K562 (cell line): ENCODE data around the gene PHLDA3. TPM values are rescaled to one million over a fixed set of nuclear protein-coding genes. Genes with fewer than 3 reads are reported as not detected.

Source experiments
- ATAC-seq: fragments of 200-7000 bp; cut with Tn5 transposase; 3 replicates; pipeline ENCODE4 v1.9.1; 2020; ENCODE audit warnings: moderate library complexity
- BruUV-seq: library from RNA; stranded (reverse); fragments of 400-500 nt; replicated peaks from 2 replicates; lab custom pipeline; 2021; lab: Mats Ljungman, UMichigan
- CTCF ChIA-PET: fragments of 300-600 bp; formaldehyde crosslinking; extraction: SDS; loops from one replicate; lab custom pipeline; 2021; ENCODE audit warnings: low intra/inter-chr PET ratio; lab: Yijun Ruan, JAX
- POLR2A ChIA-PET: fragments of 300-600, 350-650 bp; sonication (Branson Sonifier 250); formaldehyde crosslinking; extraction: SDS; loops from one replicate; lab custom pipeline; 2021; ENCODE audit warnings: antibody characterized with exemption, inconsistent platforms; lab: Yijun Ruan, JAX
- DNase-seq, 4 experiments: peaks; one replicate each; pipeline versions ENCODE4 v3.0.0 to v3.0.0-alpha.2; 2011 to 2018; ENCODE audit warnings: low spot score in 3 of 4, mixed read lengths in 3 of 4; ENCODE audit errors: extremely low read depth in 1 of 4
- FAIRE-seq: peaks from 2 replicates; lab custom pipeline; 2011; peaks lifted over from hg19 to GRCh38; lab: Jason Lieb, UNC
- H2AFZ ChIP-seq: 2 replicates; pipeline ENCODE4 v1.6.0; 2011; ENCODE audit warnings: low read depth, low read length, control low read depth, inconsistent platforms
- H3K27ac ChIP-seq: fragments of 200-600 bp; 3 replicates; pipeline ENCODE4 v1.8.0; 2011; ENCODE audit warnings: low read depth, mild to moderate bottlenecking, control low read depth, inconsistent platforms, low read length, moderate library complexity, mixed read lengths; ENCODE audit errors: extremely low read depth
- H3K27me3 ChIP-seq, 2 experiments: fragments of 300-600 bp in 1 of 2; 2 replicates in 1 of 2; 3 replicates in 1 of 2; pipeline versions ENCODE4 v1.6.0 to v1.8.0; 2011; ENCODE audit warnings: inconsistent platforms in 2 of 2, low read length in 2 of 2, mild to moderate bottlenecking in 1 of 2, mixed read lengths in 1 of 2, moderate library complexity in 1 of 2; ENCODE audit not compliant: control insufficient read depth in 2 of 2, insufficient read depth in 2 of 2
- H3K36me3 ChIP-seq: fragments of 300-600 bp; 3 replicates; pipeline ENCODE4 v1.8.0; 2011; ENCODE audit warnings: mild to moderate bottlenecking, low read length, inconsistent platforms; ENCODE audit not compliant: control insufficient read depth, insufficient read depth
- H3K4me1 ChIP-seq, 2 experiments: fragments of 200-600 bp in 1 of 2; replicated peaks in 1 of 2; 2 replicates in 1 of 2; 3 replicates in 1 of 2; pipeline versions ENCODE4 v1.5.1 to v1.8.0; 2011; ENCODE audit warnings: inconsistent platforms in 2 of 2, low read length in 2 of 2, mild to moderate bottlenecking in 1 of 2, mixed read lengths in 1 of 2, moderate library complexity in 1 of 2; ENCODE audit not compliant: control insufficient read depth in 2 of 2, insufficient read depth in 2 of 2
- H3K4me2 ChIP-seq: 2 replicates; pipeline ENCODE4 v1.6.1; 2011; ENCODE audit warnings: low read length, control low read depth, inconsistent platforms, mixed read lengths; ENCODE audit not compliant: insufficient read depth
- H3K4me3 ChIP-seq: fragments of 200-600 bp; sonication (generic), shearing (Covaris generic); 2 replicates; pipeline ENCODE4 v1.5.1; 2016; ENCODE audit warnings: control low read depth, inconsistent platforms
- H3K79me2 ChIP-seq: fragments of 200-600 bp; 3 replicates; pipeline ENCODE4 v1.8.0; 2011; ENCODE audit warnings: low read length, inconsistent platforms; ENCODE audit not compliant: control insufficient read depth, insufficient read depth
- H3K9ac ChIP-seq, 2 experiments: 2 replicates each; pipeline versions ENCODE4 v1.6.0 to v1.6.1; 2011; ENCODE audit warnings: low read depth in 2 of 2, low read length in 2 of 2, control low read depth in 1 of 2, inconsistent platforms in 1 of 2, mild to moderate bottlenecking in 1 of 2, mixed read lengths in 1 of 2; ENCODE audit not compliant: insufficient read depth in 1 of 2
- H3K9me1 ChIP-seq: one replicate; pipeline ENCODE4 v1.6.0; 2011; ENCODE audit warnings: inconsistent platforms, mild to moderate bottlenecking, low read length, moderate library complexity; ENCODE audit not compliant: control insufficient read depth, insufficient read depth
- H3K9me3 ChIP-seq: replicated peaks from 2 replicates; pipeline ENCODE4 v1.5.1; 2011; ENCODE audit warnings: low read depth, low read length, inconsistent platforms; ENCODE audit not compliant: control insufficient read depth, insufficient read depth
- H4K20me1 ChIP-seq: replicated peaks from 2 replicates; pipeline ENCODE4 v1.6.1; 2011; ENCODE audit warnings: low read length, inconsistent platforms, mixed read lengths; ENCODE audit not compliant: control insufficient read depth, insufficient read depth
- CHCHD3 ChIP-seq: fragments of 250-450 bp; sonication (Bioruptor Pico); IDR thresholded peaks from 2 replicates; pipeline ENCODE4 v2.1.2; 2022; ENCODE audit warnings: mild to moderate bottlenecking
- FOXA1 ChIP-seq: fragments of 450-650 bp; IDR thresholded peaks from 2 replicates; pipeline ENCODE4 v1.6.1; 2016; ENCODE audit warnings: mild to moderate bottlenecking, borderline replicate concordance
- FOXO4 ChIP-seq: fragments of 450-650 bp; formaldehyde crosslinking; IDR thresholded peaks from 2 replicates; pipeline ENCODE4 v1.4.0; 2020; ENCODE audit warnings: mild to moderate bottlenecking, moderate library complexity
- GTF2A2 ChIP-seq: IDR thresholded peaks from 2 replicates; pipeline ENCODE4 v1.6.1; 2016; ENCODE audit warnings: mild to moderate bottlenecking, missing genetic modification characterization, missing compliant biosample characterization
- NCOA4 ChIP-seq: fragments of 450-650 bp; IDR thresholded peaks from 2 replicates; pipeline ENCODE4 v1.6.1; 2018; ENCODE audit warnings: mild to moderate bottlenecking; ENCODE audit not compliant: partially characterized antibody
- POLR2AphosphoS5 ChIP-seq: IDR thresholded peaks from 2 replicates; pipeline ENCODE4 v1.6.1; 2011; ENCODE audit warnings: mild to moderate bottlenecking, low read depth, low read length, moderate library complexity; ENCODE audit not compliant: control insufficient read depth, insufficient read depth
- POLR2H ChIP-seq: IDR thresholded peaks from 2 replicates; pipeline ENCODE4 v1.6.1; 2016; ENCODE audit warnings: missing genetic modification characterization, low read depth, mild to moderate bottlenecking, control low read depth, missing compliant biosample characterization, moderate library complexity
- RHOXF2B ChIP-seq: fragments of 250-450 bp; sonication (Bioruptor Pico); conservative IDR thresholded peaks from 2 replicates; pipeline ENCODE4 v1.5.1; 2021
- RUNX1 ChIP-seq: sonication (generic); IDR thresholded peaks from 2 replicates; pipeline ENCODE4 v1.6.1; 2016; ENCODE audit warnings: antibody characterized with exemption, low read depth
- TFAP4 ChIP-seq: sonication (generic); formaldehyde crosslinking; IDR thresholded peaks from 2 replicates; pipeline ENCODE4 v1.8.0; 2022; ENCODE audit warnings: missing genetic modification reagents, mild to moderate bottlenecking, moderate library complexity, borderline replicate concordance
- UBTF ChIP-seq, 2 experiments: IDR thresholded peaks; 2 replicates each; pipeline ENCODE4 v1.6.1; 2012; ENCODE audit warnings: improper control_type of control experiment in 2 of 2, low read depth in 2 of 2, low read length in 2 of 2, borderline replicate concordance in 1 of 2
- ZBTB5 ChIP-seq: fragments of 450-650 bp; IDR thresholded peaks from 2 replicates; pipeline ENCODE4 v1.6.1; 2017; ENCODE audit warnings: antibody characterized with exemption
- ZNF140 ChIP-seq: fragments of 250-450 bp; sonication (Bioruptor Pico); IDR thresholded peaks from 2 replicates; pipeline ENCODE4 v1.8.0; 2021; ENCODE audit warnings: moderate library complexity, mild to moderate bottlenecking, inconsistent platforms
- WGBS: fragments of 100-300 bp; shearing (Covaris generic); methylation state at CpG from one replicate; pipeline ENCODE4 v1.1.6; 2016; ENCODE audit warnings: low coverage, mixed read lengths; ENCODE audit not compliant: insufficient coverage; ENCODE audit errors: missing lambda C conversion rate; 5-methylcytosine and 5-hydroxymethylcytosine counted together
- in situ Hi-C: fragments of 300-500 bp; cut with MboI; formaldehyde crosslinking; loops from 4 replicates; pipeline ENCODE4 v1.15.0; 2018; ENCODE audit warnings: inconsistent platforms, mixed read lengths
- intact Hi-C: fragments of 100-400 bp; cut with micrococcal nuclease; formaldehyde crosslinking; loops from 2 replicates; pipeline ENCODE4 v1.14.2; 2022
- polyA plus RNA-seq, 8 experiments: library from polyadenylated mRNA; depleted of rRNA in 4 of 8; stranded (reverse) in 5 of 8; unstranded in 3 of 8; fragments of >200 nt; fragmentation: Nextera tagmentation in 2 of 8; fragmentation: Illumina TruSeq in 1 of 8; extraction: Ambion mirVana in 2 of 8; extraction: Trizol in 1 of 8; gene quantifications; 2 replicates each; pipeline versions ENCODE4 v1.2.1 to v1.2.3, GENCODE V29; 2011 to 2014; ENCODE audit warnings: inconsistent platforms in 1 of 8, missing spikeins in 1 of 8
- total RNA-seq, 7 experiments: library from RNA; depleted of rRNA in 6 of 7; stranded (reverse); fragments of >200 nt in 6 of 7; fragmentation: Illumina TruSeq in 2 of 7; extraction: Trizol in 2 of 7; gene quantifications; 2 replicates each; pipeline versions ENCODE4 v1.2.1 to v1.2.3, GENCODE V29; 2011 to 2021; ENCODE audit warnings: low replicate concordance in 1 of 7

Gene PHLDA3
- total and polyA plus RNA-seq, 9 of the 15 experiments (the other 6 are each of a cell fraction or from before 2014, with no cell fraction given), result 0.11 to 0.27 TPM; not detected in 7

GRCh38 chr1:201508809-201509208 is 39.8 kb upstream of the PHLDA3 start:
- H3K4me2 ChIP-seq, result no peak overlapping the region
- no peak overlapping the region for H3K27ac ChIP-seq
- no peak overlapping the region for H2AFZ ChIP-seq
- no peaks in the 10 kb centered on the region for H3K36me3 ChIP-seq
- no peaks in the 10 kb centered on the region for H3K9me3 ChIP-seq
- CTCF ChIA-PET, result no interaction called here
- BruUV-seq, result no TSS peak
- POLR2A ChIA-PET, result interaction anchor here (0.7 to 1.0 kb wide), 4 partner anchors 8 to 228 kb away, joined by 3 to 5 read pairs (median 4); no protein-coding TSS in a partner anchor
- DNase-seq, result no peak
- TF ChIP-seq FOXA1, result no peak
- TF ChIP-seq UBTF (IDR thresholded peaks at IDR 0.05; ENCODE audit: borderline replicate concordance in 1 of 2, low read depth in 2 of 2, low read length in 2 of 2), result no peak
- TF ChIP-seq RHOXF2B (CRISPR knock-in tag), result no peak
- no peak for TF ChIP-seq FOXO4 (CRISPR knock-in tag)
- TF ChIP-seq RUNX1, result no peak
- TF ChIP-seq POLR2H (tag), result no peak
- no peak for TF ChIP-seq GTF2A2
- TF ChIP-seq CHCHD3 (CRISPR knock-in tag), result no peak
- no peak for TF ChIP-seq NCOA4
- no peak for TF ChIP-seq ZNF140
- TF ChIP-seq ZBTB5, result no peak
- TF ChIP-seq TFAP4, result no peak
- TF ChIP-seq POLR2AphosphoS5, result no peak
- H3K9ac ChIP-seq, result no peak overlapping the region
- H3K79me2 ChIP-seq, result no peaks in the 10 kb centered on the region
- intact Hi-C loops, result no loop called here
- ATAC-seq, result no peak
- in situ Hi-C loops, result no loop called here
- H4K20me1 ChIP-seq, result no peaks in the 10 kb centered on the region
- H3K4me3 ChIP-seq, result no peak overlapping the region
- FAIRE-seq, result no peak
- H3K27me3 ChIP-seq, result no peaks in the 10 kb centered on the region
- no peaks in the 10 kb centered on the region for H3K9me1 ChIP-seq
- H3K4me1 ChIP-seq, result peaks cover 18 to 29% of the 10 kb centered on the region in 2 experiments
- WGBS, result 44% methylated on average over 2 of the region's 2 CpGs
